Stimulated activated naive B cell treated with anti-CD40 and anti-IgM and Interleukin-4, amounts not matched to agents 10 μg/mL and 1 μg/mL and 100 μg/mL, for 72 hours (primary cell): ENCODE data around the gene AFDN.
"Not testable (repeated sequence)": the region's sequence is repeated elsewhere in the genome, so short reads cannot be mapped to it uniquely, and the experiment has no call there.

Experiments used
- ATAC-seq, 2 donors: fragments of 150-1000 bp; cut with Tn5 transposase; replicated peaks; 2 replicates each; pipeline ENCODE4 v1.10.0; 2021; ENCODE audit warnings: moderate library complexity in 1 of 2
- DNase-seq: peaks from one replicate; pipeline ENCODE4 v3.0.0; 2021
- H3K27ac Mint-ChIP-seq: one replicate; pipeline ENCODE4 v1.8.0; 2022; ENCODE audit warnings: mild to moderate bottlenecking, mixed read lengths
- H3K27me3 Mint-ChIP-seq, 2 donors: one replicate each; pipeline ENCODE4 v1.8.0; 2022; ENCODE audit warnings: mixed read lengths in 2 of 2
- H3K36me3 Mint-ChIP-seq, 2 donors: one replicate each; pipeline ENCODE4 v1.8.0; 2022; ENCODE audit warnings: mixed read lengths in 2 of 2, mild to moderate bottlenecking in 1 of 2
- H3K4me1 Mint-ChIP-seq, 2 donors: one replicate each; pipeline ENCODE4 v1.8.0; 2022; ENCODE audit warnings: mixed read lengths in 2 of 2, mild to moderate bottlenecking in 1 of 2
- H3K4me3 Mint-ChIP-seq, 2 donors: one replicate each; pipeline ENCODE4 v1.8.0; 2022; ENCODE audit warnings: mild to moderate bottlenecking in 2 of 2, mixed read lengths in 2 of 2, moderate library complexity in 1 of 2
- H3K9me3 Mint-ChIP-seq, 2 donors: one replicate each; pipeline ENCODE4 v1.8.0; 2022; ENCODE audit warnings: mixed read lengths in 2 of 2, mild to moderate bottlenecking in 1 of 2

Gene AFDN

GRCh38 chr6:167974640-167975344 lies 148.1 kb downstream of the AFDN start:
- no peak overlapping the region for H3K27ac Mint-ChIP-seq
- no peaks in the 10 kb centered on the region for H3K9me3 Mint-ChIP-seq
- no peak for DNase-seq
- no peak overlapping the region for H3K4me3 Mint-ChIP-seq
- peaks cover 0 to 4% of the 10 kb centered on the region in 2 donors for H3K27me3 Mint-ChIP-seq
- no peak for ATAC-seq
- peaks cover 0 to under 1% of the 10 kb centered on the region in 2 donors for H3K36me3 Mint-ChIP-seq
- no peaks in the 10 kb centered on the region for H3K4me1 Mint-ChIP-seq

- H3K4me3 Mint-ChIP-seq: no peak overlapping the region
- H3K4me1 Mint-ChIP-seq: no peaks in the 10 kb centered on the region
- no peak overlapping the region for H3K27ac Mint-ChIP-seq
- H3K36me3 Mint-ChIP-seq: no peaks in the 10 kb centered on the region
- DNase-seq (no peak), ATAC-seq (no peak)
- H3K27me3 Mint-ChIP-seq: peaks cover 0 to 4% of the 10 kb centered on the region in 2 donors
- H3K9me3 Mint-ChIP-seq: no peaks in the 10 kb centered on the region
These were observed 148.7 kb downstream of the AFDN start for GRCh38 chr6:167975458-167975857.

GRCh38 chr6:167976116-167976657 lies 149.5 kb downstream of the AFDN start:
- H3K27me3 Mint-ChIP-seq, ATAC-seq, H3K4me1 Mint-ChIP-seq, H3K9me3 Mint-ChIP-seq, DNase-seq, H3K36me3 Mint-ChIP-seq, H3K4me3 Mint-ChIP-seq, H3K27ac Mint-ChIP-seq: not testable (repeated sequence)

DNA sequence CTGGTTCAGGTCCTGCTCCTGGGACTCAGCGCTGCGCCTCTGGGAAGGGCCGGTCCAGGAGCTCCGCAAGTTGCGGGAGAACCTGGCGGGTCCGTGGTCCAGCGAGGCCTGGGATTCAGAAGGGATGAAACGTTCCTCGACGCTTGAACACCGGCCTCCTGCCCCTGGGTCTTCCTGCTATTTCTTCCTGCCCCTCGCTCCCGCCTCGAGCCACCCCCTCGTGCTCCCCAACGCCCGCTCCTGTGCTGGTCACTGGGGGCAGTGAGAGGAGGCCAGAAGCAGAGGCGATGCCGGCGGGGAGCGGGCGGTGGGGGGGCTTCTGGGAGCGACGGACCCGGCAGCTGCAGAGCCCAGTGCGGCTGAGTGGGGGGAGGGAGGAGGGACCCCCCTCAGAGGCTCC lies 150.0 kb downstream of the AFDN start:
- ATAC-seq: no peak
- DNase-seq: no peak
- Mint-ChIP-seq H3K9me3 (no peaks in the 10 kb centered on the region), H3K4me1 (no peaks in the 10 kb centered on the region), H3K27me3 (peaks cover 0 to 4% of the 10 kb centered on the region in 2 donors), H3K27ac (no peak overlapping the region), H3K4me3 (no peak overlapping the region), H3K36me3 (no peaks in the 10 kb centered on the region)

- H3K36me3 Mint-ChIP-seq: no peaks in the 10 kb centered on the region
- H3K9me3 Mint-ChIP-seq: peaks cover 0 to 1% of the 10 kb centered on the region in 2 donors
- no peaks in the 10 kb centered on the region for H3K4me1 Mint-ChIP-seq
- DNase-seq: no peak
- no peak overlapping the region for H3K4me3 Mint-ChIP-seq
- H3K27ac Mint-ChIP-seq: no peak overlapping the region
- ATAC-seq: no peak
- H3K27me3 Mint-ChIP-seq: peaks cover 0 to 4% of the 10 kb centered on the region in 2 donors
These were observed 151.2 kb downstream of the AFDN start for GRCh38 chr6:167977717-167978467.

DNA sequence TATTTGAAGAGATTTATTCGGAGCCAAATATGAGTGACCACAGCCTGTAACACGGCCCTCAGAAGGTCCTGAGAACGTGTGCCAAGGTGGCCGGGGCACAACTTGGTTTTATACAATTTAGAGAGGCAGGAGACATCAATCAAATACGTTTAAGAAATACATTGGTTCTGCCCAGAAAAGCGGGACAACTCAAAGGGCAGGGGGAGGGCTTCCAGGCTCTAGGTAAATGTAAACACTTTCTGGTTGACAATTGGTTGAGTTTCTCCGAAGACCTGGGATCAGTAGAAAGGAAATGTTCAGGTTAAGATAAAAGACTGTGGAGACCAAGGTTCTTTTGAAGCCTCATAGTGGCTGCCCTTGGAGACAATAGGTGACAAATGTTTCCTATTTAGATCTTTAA lies 151.9 kb downstream of the AFDN start:
- no peaks in the 10 kb centered on the region for H3K4me1 Mint-ChIP-seq
- peaks cover 0 to 4% of the 10 kb centered on the region in 2 donors for H3K27me3 Mint-ChIP-seq

GRCh38 chr6:167979436-167980139 lies 152.9 kb downstream of the AFDN start:
- no peak overlapping the region for H3K27ac Mint-ChIP-seq
- no peak for DNase-seq
- no peak overlapping the region for H3K4me3 Mint-ChIP-seq
- H3K9me3 Mint-ChIP-seq: peaks cover 0 to 1% of the 10 kb centered on the region in 2 donors
- H3K4me1 Mint-ChIP-seq: no peaks in the 10 kb centered on the region
- ATAC-seq: no peak
- peaks cover 0 to 3% of the 10 kb centered on the region in 2 donors for H3K27me3 Mint-ChIP-seq
- H3K36me3 Mint-ChIP-seq: no peaks in the 10 kb centered on the region

More for the DNA sequence above, 151.9 kb downstream of the AFDN start:
- Mint-ChIP-seq H3K27ac (no peak overlapping the region), H3K36me3 (no peaks in the 10 kb centered on the region), H3K4me3 (no peak overlapping the region), H3K9me3 (peaks cover 0 to 1% of the 10 kb centered on the region in 2 donors)
- DNase-seq (no peak), ATAC-seq (no peak)

DNA sequence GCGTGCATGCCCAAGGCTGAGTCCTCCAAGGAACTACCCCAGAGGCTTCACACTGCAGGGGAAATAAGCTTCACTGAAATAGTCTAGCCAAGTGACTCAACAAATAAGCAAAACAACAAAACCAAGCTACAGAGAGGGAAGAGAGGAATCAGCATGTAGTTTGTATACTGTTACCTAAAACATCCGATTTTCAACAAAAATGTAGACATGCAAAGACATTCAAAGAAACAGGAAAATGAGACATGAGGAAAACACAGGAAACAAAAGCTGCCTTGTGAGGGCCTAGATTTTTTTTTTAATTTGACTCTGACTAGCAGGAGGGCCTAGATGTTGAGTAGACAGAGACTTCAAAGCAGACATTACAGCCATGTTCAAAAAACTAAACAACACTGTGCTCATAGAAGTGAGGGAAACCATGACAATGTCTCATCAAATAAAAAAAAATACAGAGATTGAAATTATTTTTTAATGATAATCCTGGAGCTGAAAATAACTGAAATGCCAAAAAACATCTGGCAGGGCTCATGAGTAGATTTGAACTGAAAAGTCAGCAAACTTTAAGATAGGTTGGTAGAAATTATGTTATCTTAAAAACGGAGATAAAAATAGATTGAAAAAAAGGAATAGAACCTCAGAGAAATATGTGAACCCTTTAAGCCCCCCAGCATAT lies 154.3 kb downstream of the AFDN start:
- DNase-seq (no peak), ATAC-seq (no peak)
- peaks cover 0 to 1% of the 10 kb centered on the region in 2 donors for H3K9me3 Mint-ChIP-seq
- H3K36me3 Mint-ChIP-seq: no peaks in the 10 kb centered on the region
- H3K27ac Mint-ChIP-seq: no peak overlapping the region
- no peaks in the 10 kb centered on the region for H3K4me1 Mint-ChIP-seq
- no peak overlapping the region for H3K4me3 Mint-ChIP-seq
- H3K27me3 Mint-ChIP-seq: no peaks in the 10 kb centered on the region

DNA sequence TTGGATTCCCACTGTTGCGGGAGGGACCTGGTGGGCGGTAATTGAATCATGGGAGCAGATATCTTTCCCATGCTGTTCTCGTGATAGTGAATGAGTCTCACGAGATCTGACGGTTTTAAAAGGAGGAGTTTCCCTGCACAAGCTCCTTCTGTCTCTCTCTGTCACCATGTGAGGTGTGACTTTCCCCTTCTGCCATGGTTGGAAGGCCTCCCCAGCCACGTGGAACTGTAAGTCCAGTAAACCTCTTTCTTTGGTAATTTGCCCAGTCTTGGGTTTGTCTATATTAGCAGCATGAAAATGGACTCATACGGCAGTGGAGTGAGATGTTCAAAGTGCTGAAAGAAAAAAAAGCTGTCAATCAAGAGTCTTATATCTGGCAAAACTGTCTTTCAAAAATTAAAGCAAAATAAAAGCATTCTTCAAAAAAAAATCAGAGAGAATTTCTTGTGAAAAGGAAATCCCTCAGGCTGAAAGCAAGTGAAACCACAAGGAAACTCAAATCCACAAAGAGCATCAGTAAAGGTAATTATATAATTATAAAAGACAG lies 155.3 kb downstream of the AFDN start:
- H3K27me3 Mint-ChIP-seq: no peaks in the 10 kb centered on the region
- H3K36me3 Mint-ChIP-seq: no peaks in the 10 kb centered on the region
- no peak for ATAC-seq
- no peaks in the 10 kb centered on the region for H3K4me1 Mint-ChIP-seq
- H3K9me3 Mint-ChIP-seq: peaks cover 0 to 1% of the 10 kb centered on the region in 2 donors
- H3K27ac Mint-ChIP-seq: no peak overlapping the region
- no peak for DNase-seq
- no peak overlapping the region for H3K4me3 Mint-ChIP-seq

DNA sequence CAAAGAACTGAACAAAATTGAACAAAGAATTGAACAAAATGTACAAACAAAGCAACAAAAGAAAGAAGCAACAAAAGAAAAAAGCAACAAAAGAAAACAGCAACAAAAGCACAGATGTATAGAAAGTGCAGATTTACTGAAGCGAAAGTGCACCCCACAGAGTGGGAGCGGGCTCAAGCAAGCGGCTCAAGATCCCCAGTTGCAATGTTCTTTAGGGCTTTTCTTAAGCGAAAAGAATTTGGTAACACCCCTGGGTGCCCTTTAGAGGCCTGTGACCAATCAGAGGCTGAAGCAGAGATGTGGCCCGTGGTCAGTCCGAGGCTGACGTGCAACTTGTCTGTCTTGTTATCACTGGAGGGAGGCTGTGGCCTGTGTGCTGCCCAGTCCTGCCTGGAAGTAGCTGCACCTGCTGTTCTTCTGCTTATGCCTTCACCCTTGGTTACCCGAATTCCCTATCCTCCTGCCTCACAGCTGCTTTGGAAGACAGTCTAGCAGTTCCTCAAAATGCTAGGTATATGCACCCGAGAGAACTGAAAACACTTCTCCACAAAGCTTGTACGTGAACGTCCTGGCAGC lies 157.5 kb downstream of the AFDN start:
- no peak for DNase-seq
- Mint-ChIP-seq H3K4me3 (no peak overlapping the region), H3K27me3 (no peaks in the 10 kb centered on the region), H3K27ac (no peak overlapping the region), H3K36me3 (no peaks in the 10 kb centered on the region), H3K9me3 (peaks cover 0 to 3% of the 10 kb centered on the region in 2 donors), H3K4me1 (no peaks in the 10 kb centered on the region)
- ATAC-seq: no peak

GRCh38 chr6:167984876-167985604 lies 158.3 kb downstream of the AFDN start:
- Mint-ChIP-seq H3K27ac (no peak overlapping the region), H3K27me3 (no peaks in the 10 kb centered on the region), H3K36me3 (no peaks in the 10 kb centered on the region), H3K4me3 (no peak overlapping the region), H3K4me1 (no peaks in the 10 kb centered on the region), H3K9me3 (peaks cover 0 to 3% of the 10 kb centered on the region in 2 donors)
- ATAC-seq (no peak), DNase-seq (no peak)

DNA sequence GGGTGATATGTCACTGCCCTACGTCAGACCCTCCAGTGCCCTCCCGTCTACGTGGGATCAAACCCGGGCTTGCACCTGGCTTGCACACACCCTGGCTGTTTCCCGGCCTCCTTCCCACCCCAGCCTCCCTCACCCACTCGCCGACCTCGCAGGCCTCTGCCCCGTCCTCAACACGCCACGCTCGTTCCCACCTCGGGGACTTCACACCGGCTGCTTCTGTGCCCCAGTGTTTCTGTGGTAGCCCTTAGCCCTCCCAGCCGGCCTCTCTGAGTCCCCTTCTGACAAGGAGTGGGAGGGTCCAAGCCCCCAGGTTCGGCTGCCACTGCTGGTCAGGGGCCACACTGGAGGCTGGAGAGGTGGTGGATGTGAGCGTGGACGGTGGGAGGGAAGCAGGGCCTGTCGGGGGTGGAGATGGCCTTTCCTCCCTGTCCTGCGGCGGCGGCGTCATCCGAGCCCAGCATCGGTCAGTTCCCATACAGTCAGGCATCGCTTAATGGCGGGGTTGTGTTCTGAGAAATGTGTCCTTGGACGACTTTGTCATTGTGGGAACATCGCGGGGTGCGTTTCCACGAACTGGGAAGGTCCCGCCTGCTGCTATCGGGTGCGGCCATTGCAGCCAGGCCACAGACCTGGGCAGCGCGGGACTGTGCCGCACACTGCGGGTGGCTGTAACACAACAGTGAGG lies 159.3 kb downstream of the AFDN start:
- DNase-seq: no peak
- Mint-ChIP-seq H3K4me3 (no peak overlapping the region), H3K27ac (no peak overlapping the region), H3K9me3 (peaks cover 0 to 3% of the 10 kb centered on the region in 2 donors), H3K27me3 (no peaks in the 10 kb centered on the region), H3K36me3 (no peaks in the 10 kb centered on the region), H3K4me1 (no peaks in the 10 kb centered on the region)
- ATAC-seq: no peak
